Measurements from ENCODE around the gene GPC3.

The GPC3 gene

DNA sequence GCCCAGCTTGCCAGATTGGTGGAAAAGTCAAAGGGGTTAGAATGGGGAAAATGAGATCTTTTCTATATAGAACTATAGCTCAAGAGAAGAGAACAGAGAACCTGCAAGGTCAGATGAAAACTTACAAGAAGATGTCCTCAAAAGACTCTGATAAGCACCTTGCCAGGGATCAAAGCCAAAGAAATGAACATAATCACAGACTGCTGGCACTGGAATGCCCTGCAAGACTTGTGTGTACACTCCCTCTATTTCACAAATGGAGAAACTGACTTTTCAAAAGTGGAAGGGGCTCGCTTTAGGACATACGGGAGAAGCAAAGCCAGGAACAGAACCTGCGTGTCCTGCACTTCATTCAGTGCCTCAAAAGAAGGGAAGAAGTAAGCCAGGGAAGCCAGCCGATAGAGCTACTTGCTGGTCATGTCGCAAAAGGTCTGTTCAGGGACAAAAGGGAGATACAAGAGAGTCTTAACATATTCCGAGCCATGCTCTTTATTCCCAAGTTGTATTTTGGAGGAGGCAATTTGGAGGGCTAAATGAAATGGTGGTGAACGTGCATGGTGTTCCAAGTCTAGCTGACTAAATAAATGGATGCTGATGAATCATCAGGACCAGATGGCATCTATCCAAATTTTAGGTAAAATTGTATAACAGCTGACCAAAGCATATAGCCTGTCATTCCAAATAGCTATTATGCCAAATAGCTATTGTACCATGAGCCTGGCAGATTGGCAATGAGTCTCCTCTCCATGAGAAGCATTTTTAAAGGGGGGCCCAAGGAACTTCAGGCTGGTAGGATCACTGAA is 394.5 kb downstream of the GPC3 start:
- no peak overlapping the region for H3K27ac ChIP-seq
- no peak for TF ChIP-seq ZFX (IDR thresholded peaks at IDR 0.05)
- TF ChIP-seq, protein P1, sequence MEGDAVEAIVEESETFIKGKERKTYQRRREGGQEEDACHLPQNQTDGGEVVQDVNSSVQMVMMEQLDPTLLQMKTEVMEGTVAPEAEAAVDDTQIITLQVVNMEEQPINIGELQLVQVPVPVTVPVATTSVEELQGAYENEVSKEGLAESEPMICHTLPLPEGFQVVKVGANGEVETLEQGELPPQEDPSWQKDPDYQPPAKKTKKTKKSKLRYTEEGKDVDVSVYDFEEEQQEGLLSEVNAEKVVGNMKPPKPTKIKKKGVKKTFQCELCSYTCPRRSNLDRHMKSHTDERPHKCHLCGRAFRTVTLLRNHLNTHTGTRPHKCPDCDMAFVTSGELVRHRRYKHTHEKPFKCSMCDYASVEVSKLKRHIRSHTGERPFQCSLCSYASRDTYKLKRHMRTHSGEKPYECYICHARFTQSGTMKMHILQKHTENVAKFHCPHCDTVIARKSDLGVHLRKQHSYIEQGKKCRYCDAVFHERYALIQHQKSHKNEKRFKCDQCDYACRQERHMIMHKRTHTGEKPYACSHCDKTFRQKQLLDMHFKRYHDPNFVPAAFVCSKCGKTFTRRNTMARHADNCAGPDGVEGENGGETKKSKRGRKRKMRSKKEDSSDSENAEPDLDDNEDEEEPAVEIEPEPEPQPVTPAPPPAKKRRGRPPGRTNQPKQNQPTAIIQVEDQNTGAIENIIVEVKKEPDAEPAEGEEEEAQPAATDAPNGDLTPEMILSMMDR (conservative IDR thresholded peaks at IDR 0.05), result no peak

DNA sequence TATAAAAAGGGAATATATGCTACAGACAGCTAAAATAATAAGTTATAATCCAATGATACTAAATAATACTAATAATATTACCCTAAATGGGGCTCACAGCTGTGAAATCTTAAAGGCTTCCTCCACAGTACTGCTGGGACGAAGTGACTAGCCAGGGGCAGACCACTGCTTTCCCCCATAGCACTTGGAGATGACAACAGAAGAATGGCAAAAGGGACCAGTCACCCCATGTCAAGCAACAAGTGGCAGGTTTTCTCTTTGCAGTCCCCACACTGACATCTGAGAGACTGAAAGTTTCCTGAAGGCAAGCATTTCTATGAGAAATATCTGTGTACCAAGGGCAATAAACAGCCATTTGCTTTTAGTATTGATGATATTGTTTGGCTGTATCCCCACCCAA is 396.6 kb downstream of the GPC3 start:
- no peak overlapping the region for H3K27ac ChIP-seq
- TF ChIP-seq, protein P1 (conservative IDR thresholded peaks at IDR 0.05), result no peak
- TF ChIP-seq ZFX (IDR thresholded peaks at IDR 0.05), result no peak

DNA sequence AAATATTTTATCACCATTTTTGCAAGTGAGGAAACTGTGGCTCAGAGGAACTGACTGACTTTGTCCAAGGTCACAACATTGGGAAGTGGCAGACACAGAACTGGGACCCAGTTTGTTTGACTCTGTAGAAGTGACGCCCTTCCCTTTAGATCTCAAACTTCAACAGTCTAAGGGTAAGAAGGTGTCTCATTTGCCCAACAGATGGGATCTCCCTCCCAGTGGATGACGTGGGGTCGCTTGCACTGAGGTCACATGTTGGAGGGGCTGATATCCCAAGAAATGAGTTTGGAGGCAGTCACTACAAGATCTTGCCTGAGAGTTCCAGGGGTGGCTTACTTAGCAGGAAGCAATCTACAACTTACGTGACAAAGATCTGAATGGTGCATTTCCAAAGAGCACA is 397.6 kb downstream of the GPC3 start:
- H3K27ac ChIP-seq, result no peak overlapping the region
- TF ChIP-seq, protein P1 (conservative IDR thresholded peaks at IDR 0.05), result no peak
- TF ChIP-seq ZFX (IDR thresholded peaks at IDR 0.05), result no peak

DNA sequence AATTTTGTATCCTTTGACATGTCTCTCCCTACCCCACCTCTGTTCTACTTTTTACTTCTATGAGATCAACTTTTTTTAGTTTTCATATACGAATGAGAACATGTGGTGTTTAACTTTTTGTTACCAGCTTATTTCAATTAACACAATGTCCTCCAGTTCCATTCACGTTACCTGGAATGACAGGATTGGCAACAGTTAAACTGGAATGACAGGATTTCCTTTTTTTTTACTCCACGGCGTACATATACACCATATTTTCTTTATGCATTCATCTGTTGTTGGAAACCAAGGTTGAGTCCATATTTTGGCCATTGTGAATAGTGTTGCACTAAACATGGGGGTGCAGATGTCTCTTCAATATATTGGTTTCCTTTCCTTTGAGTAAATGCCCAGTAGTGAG is 398.3 kb downstream of the GPC3 start:
- no peak for TF ChIP-seq ZFX (IDR thresholded peaks at IDR 0.05)
- TF ChIP-seq, protein P1 (conservative IDR thresholded peaks at IDR 0.05), result no peak
- H3K27ac ChIP-seq, result no peak overlapping the region

DNA sequence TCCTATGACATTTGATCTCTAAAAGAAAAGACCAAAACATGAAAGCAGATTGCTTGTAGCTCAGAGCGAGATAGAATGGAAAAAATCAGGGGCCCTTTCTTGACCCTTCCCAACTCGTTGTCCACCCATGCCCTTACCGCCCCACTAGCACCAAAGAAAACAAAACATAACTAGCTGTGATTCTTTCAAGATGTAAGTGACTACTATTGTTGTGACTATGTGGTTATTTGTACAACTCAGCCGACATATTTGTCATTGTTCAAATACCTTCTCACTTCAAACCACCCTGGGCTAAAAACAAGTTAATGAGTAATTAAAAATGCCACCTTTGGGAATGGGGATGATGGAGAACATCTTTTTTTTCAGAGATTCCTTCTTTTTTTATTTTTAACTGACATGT is 399.0 kb downstream of the GPC3 start:
- H3K27ac ChIP-seq, result no peak overlapping the region
- TF ChIP-seq ZFX (IDR thresholded peaks at IDR 0.05), result no peak
- TF ChIP-seq, protein P1 (conservative IDR thresholded peaks at IDR 0.05), result no peak

- TF ChIP-seq, protein P1 (conservative IDR thresholded peaks at IDR 0.05), result no peak
- TF ChIP-seq ZFX (IDR thresholded peaks at IDR 0.05), result no peak
- no peak overlapping the region for H3K27ac ChIP-seq
These were observed 401.6 kb downstream of the GPC3 start for GRCh38 chrX:133583825-133584224.

DNA sequence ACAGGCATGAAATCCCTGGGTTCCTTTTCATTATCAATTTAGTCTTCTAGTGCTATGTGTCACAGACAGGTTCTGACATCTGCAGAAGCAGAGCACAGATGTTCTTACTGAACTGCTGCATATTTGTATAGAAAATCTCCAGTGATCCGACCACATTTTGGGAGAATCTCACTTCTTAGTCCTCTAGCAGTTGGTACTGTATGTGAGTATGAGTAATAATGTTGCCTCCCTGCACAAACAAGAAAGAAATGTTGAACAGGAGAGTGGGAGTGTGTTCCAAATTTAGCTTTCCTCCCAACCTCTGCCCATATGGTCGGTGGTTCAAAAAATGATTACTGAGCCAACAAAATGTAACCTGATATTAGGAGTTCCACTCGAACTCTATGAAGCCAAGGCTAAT is 404.8 kb downstream of the GPC3 start:
- TF ChIP-seq, protein P1 (conservative IDR thresholded peaks at IDR 0.05), result no peak
- TF ChIP-seq ZFX (IDR thresholded peaks at IDR 0.05), result no peak

More for the DNA sequence above, 404.8 kb downstream of the GPC3 start:
- H3K27ac ChIP-seq, result no peak overlapping the region

All from C4-2B (cell line).